WTC11 (cell line): Measurements from ENCODE around the gene EMC6. TPM values are rescaled to one million over a fixed set of nuclear protein-coding genes. Genes with fewer than 3 reads are reported as not detected.
A peak's percentile ranks its signal among the peaks of the same experiment; 100 is the strongest.

Experiments
- ATAC-seq: fragments of 200-7000 bp; cut with Tn5 transposase; 2 replicates; pipeline ENCODE4 v1.10.0; 2021; ENCODE audit warnings: mild to moderate bottlenecking, moderate library complexity
- CTCF ChIA-PET: fragments of 300-600 bp; sonication (Branson Sonifier 250); formaldehyde crosslinking; loops from one replicate; lab custom pipeline; 2021; ENCODE audit warnings: antibody characterized with exemption; lab: Charles Lee
- POLR2A ChIA-PET: fragments of 350-600 bp; sonication (Branson Sonifier 250); formaldehyde crosslinking; loops from one replicate; lab custom pipeline; 2021; ENCODE audit warnings: antibody characterized with exemption; lab: Charles Lee
- DNase-seq: peaks from one replicate; pipeline ENCODE4 v3.0.0; 2021; ENCODE audit warnings: low spot score
- H3K27ac Mint-ChIP-seq: 2 replicates; pipeline ENCODE4 v1.8.0; 2021; ENCODE audit warnings: mixed read lengths
- H3K27me3 Mint-ChIP-seq: 2 replicates; pipeline ENCODE4 v1.8.0; 2021; ENCODE audit warnings: low read depth, mild to moderate bottlenecking, moderate library complexity, mixed read lengths
- H3K36me3 Mint-ChIP-seq: 2 replicates; pipeline ENCODE4 v1.8.0; 2021; ENCODE audit warnings: mixed read lengths
- H3K4me1 Mint-ChIP-seq: 2 replicates; pipeline ENCODE4 v1.8.0; 2022; ENCODE audit warnings: mixed read lengths
- H3K4me3 Mint-ChIP-seq: 2 replicates; pipeline ENCODE4 v1.8.0; 2021; ENCODE audit warnings: mild to moderate bottlenecking, moderate library complexity, mixed read lengths
- H3K9me3 Mint-ChIP-seq: 2 replicates; pipeline ENCODE4 v1.8.0; 2021; ENCODE audit warnings: mixed read lengths
- AFF4 ChIP-seq: sonication (generic); formaldehyde crosslinking; IDR thresholded peaks from 2 replicates; pipeline ENCODE4 v1.8.1; 2023; ENCODE audit warnings: mild to moderate bottlenecking, missing genetic modification reagents, borderline replicate concordance
- CDX4 ChIP-seq: fragments of 250-450 bp; sonication (Bioruptor Pico); IDR thresholded peaks from 2 replicates; pipeline ENCODE4 v1.9.0; 2021; ENCODE audit warnings: moderate library complexity, mild to moderate bottlenecking, inconsistent platforms, borderline replicate concordance
- CTCF ChIP-seq: fragments of 200-600 bp; IDR thresholded peaks from 2 replicates; pipeline ENCODE4 v1.8.0; 2022; ENCODE audit warnings: antibody characterized with exemption
- E2F1 ChIP-seq: sonication (generic); formaldehyde crosslinking; IDR thresholded peaks from 2 replicates; pipeline ENCODE4 v1.8.0; 2022; ENCODE audit warnings: mild to moderate bottlenecking, missing genetic modification reagents
- FOXK1 ChIP-seq: sonication (generic); formaldehyde crosslinking; IDR thresholded peaks from 2 replicates; pipeline ENCODE4 v1.8.0; 2022; ENCODE audit warnings: mild to moderate bottlenecking, moderate library complexity, missing genetic modification reagents
- HMGXB4 ChIP-seq: sonication (generic); formaldehyde crosslinking; IDR thresholded peaks from 2 replicates; pipeline ENCODE4 v1.8.1; 2023; ENCODE audit warnings: mild to moderate bottlenecking, moderate library complexity, missing genetic modification reagents
- MYBL2 ChIP-seq: sonication (generic); formaldehyde crosslinking; IDR thresholded peaks from 2 replicates; pipeline ENCODE4 v1.8.1; 2023; ENCODE audit warnings: mild to moderate bottlenecking, moderate library complexity, missing genetic modification reagents
- SMAD3 ChIP-seq: sonication (generic); formaldehyde crosslinking; IDR thresholded peaks from 2 replicates; pipeline ENCODE4 v1.8.0; 2022; ENCODE audit warnings: missing genetic modification reagents, mild to moderate bottlenecking, borderline replicate concordance
- USF1 ChIP-seq: sonication (generic); formaldehyde crosslinking; IDR thresholded peaks from 2 replicates; pipeline ENCODE4 v1.8.0; 2022; ENCODE audit warnings: mild to moderate bottlenecking, missing genetic modification reagents
- ZNF232 ChIP-seq: sonication (generic); formaldehyde crosslinking; IDR thresholded peaks from 2 replicates; pipeline ENCODE4 v1.8.0; 2022; ENCODE audit warnings: mild to moderate bottlenecking, missing genetic modification reagents
- ZNF317 ChIP-seq: sonication (generic); formaldehyde crosslinking; IDR thresholded peaks from 2 replicates; pipeline ENCODE4 v1.8.1; 2023; ENCODE audit warnings: low read depth, mild to moderate bottlenecking, moderate library complexity, missing genetic modification reagents, borderline replicate concordance
- ZNF423 ChIP-seq: fragments of 250-450 bp; sonication (Bioruptor Pico); IDR thresholded peaks from 2 replicates; pipeline ENCODE4 v2.1.2; 2022; ENCODE audit warnings: mild to moderate bottlenecking, moderate library complexity
- total RNA-seq: library from RNA; stranded (reverse); gene quantifications from 3 replicates; pipeline ENCODE4 v1.2.3, GENCODE V29; 2021

Gene EMC6
- total RNA-seq, 1 experiment from 2014 or later = 86.0 TPM

- TF ChIP-seq CTCF = no peak
- no peak for TF ChIP-seq ZNF317
- TF ChIP-seq AFF4 (CRISPR knock-in tag) = no peak
- no peak for TF ChIP-seq MYBL2 (CRISPR knock-in tag)
- no peak for TF ChIP-seq E2F1 (CRISPR knock-in tag)
- TF ChIP-seq USF1 (CRISPR knock-in tag) = no peak
- no peak for TF ChIP-seq FOXK1 (CRISPR knock-in tag)
These were observed 36.3 kb upstream of the EMC6 start (continued) for GRCh38 chr17:3632287-3632686.

- H3K4me3 Mint-ChIP-seq = peak overlapping the region; percentile 97
- DNase-seq (no peak), ATAC-seq (no peak)
- peak overlapping the region; percentile 41; the same call in 1 of the 2 replicates for H3K27ac Mint-ChIP-seq
- H3K27me3 Mint-ChIP-seq = no peaks in the 10 kb centered on the region
- no peaks in the 10 kb centered on the region for H3K9me3 Mint-ChIP-seq
- H3K4me1 Mint-ChIP-seq = peaks cover 23% of the 10 kb centered on the region
- TF ChIP-seq CDX4 (CRISPR knock-in tag) (no peak), ZNF232 (peak; percentile 82; the same call in 1 of the 2 replicates), HMGXB4 (CRISPR knock-in tag) (0 out of 2 replicates have a peak, but pooled peaks have one; percentile 9), SMAD3 (0 out of 2 replicates have a peak, but pooled peaks have one; percentile 46), ZNF423 (CRISPR knock-in tag) (peak; percentile 38; the same call in 1 of the 2 replicates), E2F1 (CRISPR knock-in tag) (no peak)
- CTCF ChIA-PET = interaction anchor here (0.9 to 3.2 kb wide), 12 partner anchors 12 to 623 kb away, joined by 3 to 25 read pairs (median 7); partner anchors contain the start of gene NCBP3
- POLR2A ChIA-PET = interaction anchor here (0.7 to 1.4 kb wide), 6 partner anchors 9 to 901 kb away, joined by 3 to 4 read pairs (median 4); partner anchors contain the start of genes EMC6 and TAX1BP3
- peaks cover 8% of the 10 kb centered on the region; the same call in 1 of the 2 replicates for H3K36me3 Mint-ChIP-seq
These were observed 33.0 kb upstream of the EMC6 start for GRCh38 chr17:3635474-3636153.
